Stimulated activated CD8-positive, alpha-beta memory T cell treated with anti-CD3 and anti-CD28 coated beads, Interleukin-12 subunit alpha, Interleukin-12 subunit beta, amount 100 ng/mL, for 24 hours (primary cell): ENCODE results near the gene PIK3C2G.
"Not testable (repeated sequence)": the region's sequence is repeated elsewhere in the genome, so short reads cannot be mapped to it uniquely, and the experiment has no call there.

Source experiments
- DNase-seq: peaks from one replicate; pipeline ENCODE4 v3.0.0-alpha.2; 2020; ENCODE audit errors: extremely low read depth

PIK3C2G gene

GRCh38 chr12:18472304-18472703 lies 211.0 kb downstream of the PIK3C2G start:
- DNase-seq: no peak

GRCh38 chr12:18472806-18473205 lies 211.5 kb downstream of the PIK3C2G start:
- no peak for DNase-seq

GRCh38 chr12:18476861-18477260 lies 215.5 kb downstream of the PIK3C2G start:
- DNase-seq: no peak

GRCh38 chr12:18479256-18479655 lies 217.9 kb downstream of the PIK3C2G start:
- DNase-seq: no peak

GRCh38 chr12:18482601-18483120 lies 221.3 kb downstream of the PIK3C2G start:
- no peak for DNase-seq

- no peak for DNase-seq
Observed at GRCh38 chr12:18483698-18484325, 222.5 kb downstream of the PIK3C2G start.

- no peak for DNase-seq
Observed at GRCh38 chr12:18486036-18486435, 224.7 kb downstream of the PIK3C2G start.

- no peak for DNase-seq
Observed at GRCh38 chr12:18487509-18487908, 226.2 kb downstream of the PIK3C2G start.

GRCh38 chr12:18492372-18493025 lies 231.2 kb downstream of the PIK3C2G start:
- DNase-seq: no peak

- no peak for DNase-seq
Observed at GRCh38 chr12:18496156-18496555, 234.8 kb downstream of the PIK3C2G start.

- not testable (repeated sequence) for DNase-seq
Observed at GRCh38 chr12:18500160-18500574, 238.8 kb downstream of the PIK3C2G start.

GRCh38 chr12:18500736-18501135 lies 239.4 kb downstream of the PIK3C2G start:
- DNase-seq: not testable (repeated sequence)

- DNase-seq: no peak
Observed at GRCh38 chr12:18502422-18502968, 241.2 kb downstream of the PIK3C2G start.

- no peak for DNase-seq
Observed at GRCh38 chr12:18521461-18521860, 260.1 kb downstream of the PIK3C2G start.

- no peak for DNase-seq
Observed at GRCh38 chr12:18522806-18523205, 261.5 kb downstream of the PIK3C2G start.

- not testable (repeated sequence) for DNase-seq
Observed at GRCh38 chr12:18542497-18542896, 281.2 kb downstream of the PIK3C2G start.

- DNase-seq: no peak
Observed at GRCh38 chr12:18546399-18546798, 285.1 kb downstream of the PIK3C2G start.

- DNase-seq: no peak
Observed at GRCh38 chr12:18549598-18549997, 288.3 kb downstream of the PIK3C2G start.

GRCh38 chr12:18551106-18551505 lies 289.8 kb downstream of the PIK3C2G start:
- DNase-seq: no peak

- no peak for DNase-seq
Observed at GRCh38 chr12:18551701-18552100, 290.4 kb downstream of the PIK3C2G start.

GRCh38 chr12:18552829-18553228 lies 291.5 kb downstream of the PIK3C2G start:
- DNase-seq: no peak

- no peak for DNase-seq
Observed at GRCh38 chr12:18556161-18556560, 294.8 kb downstream of the PIK3C2G start.

GRCh38 chr12:18559242-18559641 lies 297.9 kb downstream of the PIK3C2G start:
- DNase-seq: no peak
